GM12891 (cell line): ENCODE measurements around the gene ANKRD33B.

ENCODE experiments used
- POLR2A ChIP-seq: IDR thresholded peaks from 2 replicates; pipeline ENCODE4 v1.6.1; 2011; ENCODE audit warnings: low read depth, low read length, control low read depth
- POLR2AphosphoS5 ChIP-seq: IDR thresholded peaks from 2 replicates; pipeline ENCODE4 v1.6.1; 2011; ENCODE audit warnings: low read depth, low read length, control low read depth
- TAF1 ChIP-seq: IDR thresholded peaks from 2 replicates; pipeline ENCODE4 v1.6.1; 2011; ENCODE audit warnings: low read depth, low read length, control low read depth

DNA sequence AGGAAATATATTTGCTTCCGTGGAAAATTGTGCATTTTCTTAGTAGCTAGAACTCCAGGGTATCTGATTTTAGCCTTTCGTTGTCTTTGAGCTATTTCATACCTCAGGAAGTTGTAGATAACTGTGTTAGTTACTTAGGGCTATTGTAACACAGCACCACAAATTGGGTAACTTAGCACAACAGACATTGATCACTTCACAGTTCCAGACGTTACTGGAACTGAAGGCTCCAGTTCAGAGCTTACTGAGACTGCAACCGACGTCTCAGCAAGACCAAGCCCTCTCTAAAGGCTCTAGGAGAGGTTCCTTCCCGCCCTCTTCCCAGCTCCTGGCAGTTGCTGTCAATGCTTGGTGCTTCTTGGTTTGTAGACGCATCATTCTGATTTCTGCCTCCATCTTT is 17.7 kb upstream of the ANKRD33B start:
- TF ChIP-seq POLR2AphosphoS5 (no peak), TAF1 (no peak), POLR2A (no peak)
